ENCODE measurements around the gene USH1G.
"Not testable (repeated sequence)": the region's sequence is repeated elsewhere in the genome, so short reads cannot be mapped to it uniquely, and the experiment has no call there.

Gene USH1G

GRCh38 chr17:74922694-74923537, at the start of gene USH1G:
Gene USH1G, minus strand, starts transcription at chr17:74923255. Its CDS starts 182 bp downstream, at chr17:74923073.
- DNase-seq: no peak

- peak; percentile 68 for DNase-seq
Observed at GRCh38 chr17:74972107-74972972, 49.3 kb upstream of the USH1G start, which contains the start of gene HID1. Gene HID1, minus strand, starts transcription at chr17:74972759. Its CDS starts 103 bp downstream, at chr17:74972656.

- DNase-seq: no peak
Observed at GRCh38 chr17:74971842-74972106, 48.7 kb upstream of the USH1G start.

GRCh38 chr17:74971069-74971841, 48.2 kb upstream of the USH1G start:
- DNase-seq: no peak

GRCh38 chr17:74970395-74970794, 47.3 kb upstream of the USH1G start:
- DNase-seq: no peak

GRCh38 chr17:74969501-74969900, 46.4 kb upstream of the USH1G start:
- DNase-seq: not testable (repeated sequence)

- DNase-seq: no peak
Observed at GRCh38 chr17:74968361-74968780, 45.3 kb upstream of the USH1G start.

- DNase-seq: no peak
Observed at GRCh38 chr17:74964988-74965622, 42.0 kb upstream of the USH1G start.

GRCh38 chr17:74964246-74964761, 41.2 kb upstream of the USH1G start:
- no peak for DNase-seq

GRCh38 chr17:74963656-74964055, 40.6 kb upstream of the USH1G start:
- DNase-seq: peak; percentile 33

GRCh38 chr17:74962622-74963394, 39.8 kb upstream of the USH1G start:
- no peak for DNase-seq

GRCh38 chr17:74961657-74962350, 38.7 kb upstream of the USH1G start:
- peak; percentile 93 for DNase-seq

GRCh38 chr17:74960570-74961342, 37.7 kb upstream of the USH1G start:
- DNase-seq: peak; percentile 81

- DNase-seq: no peak
Observed at GRCh38 chr17:74959826-74960515, 36.9 kb upstream of the USH1G start.

- DNase-seq: peak; percentile 84
Observed at GRCh38 chr17:74957935-74958740, 35.1 kb upstream of the USH1G start.

GRCh38 chr17:74956093-74956492, 33.0 kb upstream of the USH1G start:
- DNase-seq: no peak

- peak; percentile 77 for DNase-seq
Observed at GRCh38 chr17:74954665-74955421, 31.8 kb upstream of the USH1G start.

- DNase-seq: no peak
Observed at GRCh38 chr17:74954115-74954514, 31.1 kb upstream of the USH1G start.
